AG04449 (cell line): ENCODE data around the gene CDKL4.
"Not testable (repeated sequence)": the region's sequence is repeated elsewhere in the genome, so short reads cannot be mapped to it uniquely, and the experiment has no call there.

Source experiments
- CTCF ChIA-PET: fragments of 350-600 bp; formaldehyde crosslinking; extraction: SDS; loops from one replicate; lab custom pipeline; 2021; ENCODE audit warnings: antibody characterized with exemption; lab: Yijun Ruan, JAX
- POLR2A ChIA-PET: fragments of 400-600, 350-600 bp; formaldehyde crosslinking; extraction: SDS; loops from one replicate; lab custom pipeline; 2020; ENCODE audit warnings: antibody characterized with exemption, inconsistent platforms; lab: Yijun Ruan, JAX
- DNase-seq: peaks from one replicate; pipeline ENCODE4 v3.0.0-alpha.2; 2010; ENCODE audit warnings: low read depth, low spot score
- H3K4me3 ChIP-seq: 2 replicates; pipeline ENCODE4 v1.5.1; 2011; ENCODE audit warnings: low read depth, mild to moderate bottlenecking, control low read depth, low read length
- TF ChIP-seq, protein P1 (sequence below): IDR thresholded peaks from one replicate; pipeline ENCODE4 v1.5.1; 2011; ENCODE audit warnings: mild to moderate bottlenecking, moderate library complexity, low read length, control low read depth, inconsistent platforms; ENCODE audit not compliant: insufficient read depth; ENCODE audit errors: missing control alignments

Gene CDKL4

DNA sequence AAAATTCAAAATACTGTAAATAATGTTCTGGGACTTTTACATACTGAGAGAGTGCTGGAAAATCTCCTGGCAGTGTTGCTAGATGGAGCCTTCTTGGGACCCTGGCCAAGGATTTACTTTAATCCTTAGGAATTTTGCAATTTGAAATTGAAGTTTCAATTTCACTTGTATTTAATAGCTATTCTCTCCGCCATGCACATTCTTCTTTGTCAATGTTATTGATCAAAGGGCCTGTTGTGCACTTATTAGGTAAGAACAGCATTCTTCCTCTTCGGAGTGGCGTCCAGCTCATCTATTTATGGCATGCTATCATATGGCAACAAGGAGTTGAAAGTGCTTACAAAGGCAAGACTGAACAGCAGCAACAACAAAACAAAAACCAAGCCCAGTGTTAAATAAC lies 82.8 kb downstream of the CDKL4 start:
- no peak overlapping the region for H3K4me3 ChIP-seq
- CTCF ChIA-PET = interaction anchor here (1.3 kb wide), 1 partner anchor 37 kb away, joined by 4 read pairs; no protein-coding TSS in a partner anchor
- no peak for DNase-seq
- TF ChIP-seq, protein P1, sequence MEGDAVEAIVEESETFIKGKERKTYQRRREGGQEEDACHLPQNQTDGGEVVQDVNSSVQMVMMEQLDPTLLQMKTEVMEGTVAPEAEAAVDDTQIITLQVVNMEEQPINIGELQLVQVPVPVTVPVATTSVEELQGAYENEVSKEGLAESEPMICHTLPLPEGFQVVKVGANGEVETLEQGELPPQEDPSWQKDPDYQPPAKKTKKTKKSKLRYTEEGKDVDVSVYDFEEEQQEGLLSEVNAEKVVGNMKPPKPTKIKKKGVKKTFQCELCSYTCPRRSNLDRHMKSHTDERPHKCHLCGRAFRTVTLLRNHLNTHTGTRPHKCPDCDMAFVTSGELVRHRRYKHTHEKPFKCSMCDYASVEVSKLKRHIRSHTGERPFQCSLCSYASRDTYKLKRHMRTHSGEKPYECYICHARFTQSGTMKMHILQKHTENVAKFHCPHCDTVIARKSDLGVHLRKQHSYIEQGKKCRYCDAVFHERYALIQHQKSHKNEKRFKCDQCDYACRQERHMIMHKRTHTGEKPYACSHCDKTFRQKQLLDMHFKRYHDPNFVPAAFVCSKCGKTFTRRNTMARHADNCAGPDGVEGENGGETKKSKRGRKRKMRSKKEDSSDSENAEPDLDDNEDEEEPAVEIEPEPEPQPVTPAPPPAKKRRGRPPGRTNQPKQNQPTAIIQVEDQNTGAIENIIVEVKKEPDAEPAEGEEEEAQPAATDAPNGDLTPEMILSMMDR = no peak
- POLR2A ChIA-PET = no interaction called here

GRCh38 chr2:39159283-39159682 lies 84.5 kb downstream of the CDKL4 start:
- no peak for DNase-seq
- CTCF ChIA-PET = no interaction called here
- TF ChIP-seq, protein P1 = no peak
- H3K4me3 ChIP-seq = no peak overlapping the region
- POLR2A ChIA-PET = no interaction called here

DNA sequence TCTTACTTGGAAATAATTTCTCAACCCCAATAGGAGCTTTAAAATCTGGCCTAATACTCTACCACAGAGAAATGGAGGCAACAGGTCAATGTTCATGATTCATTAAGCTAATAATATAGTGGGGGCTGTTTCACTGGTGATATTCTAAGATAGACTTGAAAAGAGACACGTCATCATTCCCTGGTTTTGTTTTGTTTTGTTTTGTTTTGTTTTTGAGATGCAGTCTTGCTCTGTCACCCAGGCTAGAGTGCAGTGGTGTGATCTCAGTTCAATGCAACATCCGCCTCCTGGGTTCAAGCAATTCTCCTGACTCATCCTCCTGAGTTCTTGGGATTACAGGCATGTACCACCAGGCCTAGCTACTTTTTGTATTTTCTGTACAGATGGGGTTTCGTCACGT lies 85.4 kb downstream of the CDKL4 start:
- TF ChIP-seq, protein P1 = no peak
- no peak for DNase-seq
- POLR2A ChIA-PET = no interaction called here
- CTCF ChIA-PET = interaction anchor here (1.2 kb wide), 1 partner anchor 71 kb away, joined by 3 read pairs; no protein-coding TSS in a partner anchor
- no peak overlapping the region for H3K4me3 ChIP-seq

DNA sequence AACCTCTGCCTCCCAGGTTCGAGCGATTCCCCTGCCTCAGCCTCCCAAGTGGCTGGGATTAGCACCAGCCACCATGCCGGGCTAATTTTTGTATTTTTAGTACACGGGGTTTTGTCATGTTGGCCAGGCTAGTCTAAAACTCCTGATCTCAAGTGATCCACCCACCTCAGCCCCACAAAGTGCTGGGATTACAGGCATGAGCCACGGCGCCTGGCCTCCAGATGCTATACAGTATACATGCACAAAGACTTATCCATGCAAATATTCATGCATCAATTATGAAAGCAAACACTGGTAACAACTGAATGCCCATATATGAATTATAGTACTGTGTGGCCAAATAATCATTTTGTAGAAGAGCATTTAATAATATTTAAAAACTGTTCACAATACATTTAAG lies 86.9 kb downstream of the CDKL4 start:
- CTCF ChIA-PET = no interaction called here
- POLR2A ChIA-PET = no interaction called here
- H3K4me3 ChIP-seq = no peak overlapping the region
- TF ChIP-seq, protein P1 = no peak
- no peak for DNase-seq

DNA sequence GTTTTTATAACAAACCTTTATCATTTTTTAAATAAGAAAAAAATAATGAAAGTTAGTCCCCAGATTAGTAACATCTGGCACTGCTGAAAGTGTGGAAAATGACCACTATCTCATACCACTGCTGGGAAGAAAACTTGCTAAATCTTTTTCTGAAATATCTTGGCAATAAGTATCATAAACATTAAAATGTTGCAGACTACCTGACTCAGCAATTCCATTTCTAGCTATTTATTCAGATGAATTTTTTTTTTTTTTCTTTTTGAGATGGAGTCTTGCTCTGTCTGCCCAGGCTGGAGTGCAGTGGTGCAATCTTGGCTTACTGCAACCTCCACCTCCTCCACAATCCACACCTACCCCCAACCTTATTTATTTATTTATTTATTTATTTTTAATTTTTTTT lies 87.7 kb downstream of the CDKL4 start:
- ChIA-PET POLR2A (no interaction called here), CTCF (interaction anchor here (0.9 kb wide), 1 partner anchor 9 kb away, joined by 3 read pairs; no protein-coding TSS in a partner anchor)
- H3K4me3 ChIP-seq = no peak overlapping the region
- TF ChIP-seq, protein P1 = no peak
- DNase-seq = no peak

- H3K4me3 ChIP-seq, DNase-seq, POLR2A ChIA-PET: not testable (repeated sequence)
- CTCF ChIA-PET = interaction anchor here (0.9 kb wide), 1 partner anchor 8 kb away, joined by 3 read pairs; no protein-coding TSS in a partner anchor
These were observed 88.2 kb downstream of the CDKL4 start for GRCh38 chr2:39155573-39155972.

DNA sequence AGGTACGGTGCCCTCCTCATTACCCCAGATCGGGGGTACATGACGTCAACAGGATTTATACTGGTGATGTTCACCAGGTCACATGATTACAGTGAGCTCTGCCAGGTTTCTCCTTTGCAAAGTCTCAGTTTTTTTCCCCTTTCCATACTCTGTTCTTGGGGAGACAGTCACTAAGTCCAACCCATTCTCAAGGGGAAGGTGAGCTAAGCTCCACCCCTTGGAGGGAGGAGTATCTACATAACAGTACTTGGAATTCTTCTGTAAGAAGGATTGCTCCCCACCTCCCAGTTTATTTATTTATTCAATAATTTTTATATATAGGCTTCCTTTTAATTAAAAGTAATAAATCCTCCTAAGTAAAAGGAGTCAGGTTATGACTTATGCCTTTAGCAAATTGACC lies 88.8 kb downstream of the CDKL4 start:
- no peak for DNase-seq
- TF ChIP-seq, protein P1 = no peak
- no peak overlapping the region for H3K4me3 ChIP-seq
- ChIA-PET POLR2A (no interaction called here), CTCF (interaction anchor here (0.8 kb wide), 1 partner anchor 73 kb away, joined by 3 read pairs; no protein-coding TSS in a partner anchor)
